Activated T-cell treated with anti-CD3 and anti-CD28 coated beads, Interleukin-2, amount 50 U/mL, for 48 hours (primary cell): ENCODE results near the gene TAOK1.
"Not testable (repeated sequence)": the region's sequence is repeated elsewhere in the genome, so short reads cannot be mapped to it uniquely, and the experiment has no call there.

Source experiments
- DNase-seq, 2 experiments: peaks; one replicate each; pipeline ENCODE4 v3.0.0-alpha.2; 2020

TAOK1 gene

DNA sequence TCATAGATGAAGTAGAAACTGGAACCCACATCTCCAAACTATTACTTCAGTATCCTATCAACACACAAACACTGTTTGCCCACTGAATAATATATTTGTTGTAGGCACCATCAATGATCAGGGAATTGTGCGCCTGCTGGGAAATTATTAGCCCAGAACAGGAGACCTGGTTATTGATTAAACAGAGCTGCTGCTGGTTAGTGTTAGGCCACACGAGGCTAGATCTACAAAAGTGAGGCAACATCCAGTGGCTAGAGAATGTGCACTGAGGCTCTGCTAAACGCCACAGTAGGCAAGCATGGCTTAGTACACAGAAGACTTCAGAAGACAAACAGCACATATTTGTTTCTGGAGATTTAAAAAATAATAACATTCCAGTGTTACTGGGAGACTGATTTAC, 165.7 kb downstream of the TAOK1 start:
- no peak for DNase-seq

- DNase-seq = no peak
Observed at GRCh38 chr17:29557085-29557738, 167.0 kb downstream of the TAOK1 start.

GRCh38 chr17:29557739-29558116, 167.6 kb downstream of the TAOK1 start:
- no peak for DNase-seq

GRCh38 chr17:29558139-29558538, 168.0 kb downstream of the TAOK1 start:
- DNase-seq = not testable (repeated sequence)

DNA sequence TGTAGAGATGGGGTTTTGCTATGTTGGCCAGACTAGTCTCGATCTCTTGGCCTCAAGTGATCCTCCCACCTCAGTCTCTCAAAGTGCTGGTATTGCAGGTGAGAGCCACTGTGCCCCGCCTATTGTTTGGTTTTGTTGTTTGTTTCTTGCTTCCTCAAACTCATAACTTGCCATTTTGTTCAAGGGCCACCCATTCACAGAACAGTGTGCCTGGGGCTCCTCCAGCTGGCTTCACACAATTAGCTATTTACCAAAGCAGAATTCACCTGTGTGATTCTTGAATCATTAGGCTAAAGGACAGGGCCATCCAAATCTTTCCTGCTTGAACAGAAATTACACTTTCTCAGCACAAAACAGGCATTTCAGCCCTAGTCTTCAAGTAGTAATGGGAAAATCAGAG, 169.5 kb downstream of the TAOK1 start:
- DNase-seq = no peak

DNA sequence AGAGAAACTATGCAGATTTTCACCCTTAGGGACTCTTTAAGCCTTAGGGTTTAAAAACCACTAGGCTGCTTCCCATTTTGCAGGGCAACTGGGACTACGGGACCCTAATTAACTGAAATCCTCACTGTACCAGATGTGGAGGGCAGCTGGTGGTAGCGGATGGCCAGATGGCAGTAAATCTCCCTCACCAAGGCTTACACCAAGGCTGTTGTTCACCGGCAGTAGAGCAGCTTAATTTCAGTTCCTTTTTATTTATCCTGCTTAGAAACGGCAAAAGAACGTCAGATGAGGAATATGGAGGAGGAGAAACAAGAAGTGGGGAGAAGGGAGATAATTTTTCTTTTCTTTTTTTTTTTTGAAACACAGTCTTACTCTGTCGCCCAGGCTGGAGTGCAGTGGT, 170.2 kb downstream of the TAOK1 start:
- DNase-seq = no peak

DNA sequence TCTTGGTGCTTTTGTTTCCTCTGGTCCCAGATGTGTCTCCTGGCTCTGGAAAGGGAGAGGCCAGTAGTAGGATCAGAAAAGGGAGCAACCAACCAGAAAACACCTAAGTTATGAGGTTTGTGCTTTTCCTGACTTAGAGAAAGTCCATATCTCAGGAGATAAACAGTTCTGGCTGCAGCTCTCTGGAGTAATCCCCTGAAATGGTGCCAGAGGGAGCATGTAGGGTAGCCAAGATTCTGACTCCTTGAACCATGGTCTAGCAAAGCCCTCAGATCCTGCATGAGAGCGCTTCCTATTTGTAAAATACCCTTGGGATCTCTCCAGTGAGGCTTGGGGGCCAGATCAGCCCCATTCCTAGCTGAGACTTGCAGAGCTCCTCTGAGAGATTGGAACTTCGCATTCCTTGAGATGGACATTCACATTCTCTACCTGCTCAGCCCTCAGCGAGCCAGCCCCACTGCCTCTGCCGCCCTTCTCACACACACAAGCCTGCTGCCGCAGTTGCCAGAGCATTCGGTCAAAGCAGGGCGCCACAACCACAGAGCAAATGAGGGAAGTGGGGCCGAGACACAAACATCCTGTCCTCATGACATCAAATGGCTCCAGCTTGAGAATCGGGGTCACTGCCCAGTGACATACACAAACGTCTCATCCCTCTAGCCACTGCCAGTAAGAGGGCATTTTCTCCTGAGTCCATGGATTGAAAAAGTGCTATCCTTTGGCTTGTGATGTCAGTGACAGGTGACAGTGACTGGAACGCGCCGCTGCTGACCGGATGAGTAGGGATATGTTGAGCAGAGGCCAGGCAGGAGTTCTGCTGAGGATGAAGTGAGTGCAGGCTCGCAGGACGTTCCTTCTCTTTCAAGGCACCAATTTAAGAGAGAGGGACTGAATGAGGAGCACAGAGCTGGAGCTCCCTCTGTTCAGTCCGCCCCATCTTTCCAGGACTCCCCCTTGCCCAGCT, 171.7 kb downstream of the TAOK1 start:
- no peak for DNase-seq

DNA sequence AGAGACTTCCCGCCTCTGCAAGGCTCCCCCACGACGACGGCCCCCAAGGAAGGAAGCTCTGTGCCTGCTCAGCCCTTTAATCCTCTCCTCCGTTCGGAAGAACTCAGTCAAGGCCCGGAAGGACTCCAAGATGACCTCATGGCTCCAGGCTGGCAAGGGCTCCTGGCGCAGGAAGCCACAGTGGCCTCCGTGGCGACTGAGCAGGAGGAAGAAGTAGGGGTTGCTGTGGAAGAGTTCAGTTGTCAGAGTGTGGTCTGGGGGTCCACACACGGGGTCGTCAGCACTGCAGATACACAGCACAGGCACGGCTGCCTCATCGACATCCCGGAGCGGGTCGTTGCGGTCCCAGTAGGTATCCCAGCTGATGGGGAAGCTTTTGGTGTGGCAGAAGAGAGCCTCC, 172.5 kb downstream of the TAOK1 start:
- DNase-seq = no peak

DNA sequence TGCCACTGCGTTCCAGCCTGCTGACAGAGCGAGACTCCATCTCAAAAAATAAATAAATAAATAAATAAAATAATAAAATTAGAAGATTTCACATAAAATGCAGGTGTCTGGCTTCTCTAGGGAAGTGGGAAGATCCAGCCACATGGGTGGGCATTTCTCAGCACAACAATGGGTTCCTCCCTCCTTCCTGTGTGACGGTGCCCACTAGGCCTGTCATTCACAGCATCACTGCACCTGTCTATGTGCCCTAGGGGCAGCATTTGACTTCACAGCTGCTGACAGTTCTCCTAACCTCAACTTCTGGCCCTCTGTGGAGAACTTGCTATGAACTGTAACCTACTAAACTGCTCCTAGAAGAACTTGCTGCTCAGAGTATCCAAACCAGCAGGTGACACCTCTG, 173.7 kb downstream of the TAOK1 start:
- DNase-seq = no peak

DNA sequence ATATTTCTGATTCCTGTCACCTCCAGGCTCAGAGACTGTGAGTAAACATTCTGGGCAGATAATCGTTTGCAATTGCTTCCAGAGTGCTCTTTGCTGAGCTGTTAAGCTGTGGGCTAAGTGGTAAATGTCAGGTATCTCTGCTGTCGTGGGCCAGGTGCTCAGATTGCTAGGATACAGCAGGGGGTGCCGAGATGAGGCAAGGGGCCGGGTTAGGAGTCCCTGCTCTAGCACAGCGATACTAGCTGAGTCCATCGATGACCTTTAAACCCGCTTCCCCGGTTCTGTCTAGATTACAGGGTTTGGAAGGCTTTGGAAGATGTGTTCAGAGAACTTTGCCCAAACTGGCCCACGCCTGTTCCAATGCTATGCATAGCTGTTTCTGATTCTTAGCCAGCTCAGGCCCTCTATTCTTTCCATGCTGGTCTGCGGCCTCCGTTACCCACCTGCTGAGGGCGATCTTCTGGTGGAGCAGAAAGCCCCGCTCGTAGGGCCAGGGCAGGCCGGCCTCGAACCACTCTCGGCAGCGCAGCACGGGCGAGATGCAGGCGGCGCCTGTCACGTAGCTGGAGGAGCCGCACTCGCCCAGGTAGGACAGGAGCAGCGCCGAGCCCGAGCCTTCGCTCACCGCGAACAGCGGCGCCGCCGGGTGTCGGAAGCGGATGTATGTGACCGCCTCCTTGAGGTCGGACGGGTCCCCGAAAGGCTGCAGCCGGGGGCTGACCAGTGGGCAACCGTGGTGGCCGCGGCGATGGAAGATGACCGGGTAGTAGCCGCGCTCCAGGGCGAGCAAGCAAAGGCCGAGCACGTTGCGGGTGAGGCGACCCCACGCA, 175.7 kb downstream of the TAOK1 start:
- peak; percentile 71 to 77 for DNase-seq

DNA sequence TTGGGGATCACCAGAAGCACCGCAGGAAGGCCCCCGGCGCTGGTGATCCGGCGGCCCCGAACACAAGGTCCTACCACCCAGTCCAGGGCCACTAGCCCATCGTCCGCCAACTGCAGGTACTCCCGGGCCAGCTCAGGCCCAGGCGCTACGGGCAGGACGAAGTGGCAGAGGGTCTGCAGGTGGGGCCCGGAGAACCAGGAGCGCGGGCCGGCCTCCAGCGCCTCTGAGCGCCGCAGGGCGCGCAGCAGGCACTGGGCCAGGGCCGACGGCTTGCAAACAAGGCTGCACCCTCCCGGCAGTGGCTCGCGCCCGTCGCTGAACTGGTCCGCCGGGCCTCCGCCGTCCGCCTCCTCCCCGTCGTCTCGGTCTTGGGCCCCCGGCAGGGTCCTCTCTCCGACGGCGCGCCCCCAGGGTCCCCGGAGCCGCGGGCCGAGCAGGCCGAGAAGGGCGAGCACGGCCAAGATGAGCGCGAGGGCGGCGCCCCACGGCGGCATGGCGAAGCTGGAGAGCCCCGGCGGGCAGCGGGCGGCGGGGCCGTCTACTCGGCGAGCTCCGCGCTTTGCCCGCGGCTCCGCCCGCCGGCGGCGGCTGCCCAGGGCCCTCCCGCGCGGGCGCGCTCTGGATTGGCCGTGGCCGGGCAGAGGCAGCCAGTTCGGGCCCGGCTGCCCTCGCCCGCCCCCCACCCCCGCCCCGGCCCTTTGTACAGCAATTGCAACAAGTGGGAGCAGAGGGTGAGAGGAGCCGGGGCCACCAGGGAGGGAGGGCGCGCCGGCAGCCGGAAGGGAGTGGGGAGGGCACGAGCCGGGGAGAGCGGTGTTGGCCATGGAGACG, 176.5 kb downstream of the TAOK1 start, which contains the start of gene ABHD15:
Gene ABHD15 (minus strand): TSS at position 565 of the 831 bp plus-strand sequence. CDS start 71 bp downstream, at position 494.
- DNase-seq = peak; percentile 78 to 82

GRCh38 chr17:29567304-29567553, 177.1 kb downstream of the TAOK1 start:
- no peak for DNase-seq

- DNase-seq = peak; percentile 87 to 88
Observed at GRCh38 chr17:29567554-29568330, 177.6 kb downstream of the TAOK1 start.

DNA sequence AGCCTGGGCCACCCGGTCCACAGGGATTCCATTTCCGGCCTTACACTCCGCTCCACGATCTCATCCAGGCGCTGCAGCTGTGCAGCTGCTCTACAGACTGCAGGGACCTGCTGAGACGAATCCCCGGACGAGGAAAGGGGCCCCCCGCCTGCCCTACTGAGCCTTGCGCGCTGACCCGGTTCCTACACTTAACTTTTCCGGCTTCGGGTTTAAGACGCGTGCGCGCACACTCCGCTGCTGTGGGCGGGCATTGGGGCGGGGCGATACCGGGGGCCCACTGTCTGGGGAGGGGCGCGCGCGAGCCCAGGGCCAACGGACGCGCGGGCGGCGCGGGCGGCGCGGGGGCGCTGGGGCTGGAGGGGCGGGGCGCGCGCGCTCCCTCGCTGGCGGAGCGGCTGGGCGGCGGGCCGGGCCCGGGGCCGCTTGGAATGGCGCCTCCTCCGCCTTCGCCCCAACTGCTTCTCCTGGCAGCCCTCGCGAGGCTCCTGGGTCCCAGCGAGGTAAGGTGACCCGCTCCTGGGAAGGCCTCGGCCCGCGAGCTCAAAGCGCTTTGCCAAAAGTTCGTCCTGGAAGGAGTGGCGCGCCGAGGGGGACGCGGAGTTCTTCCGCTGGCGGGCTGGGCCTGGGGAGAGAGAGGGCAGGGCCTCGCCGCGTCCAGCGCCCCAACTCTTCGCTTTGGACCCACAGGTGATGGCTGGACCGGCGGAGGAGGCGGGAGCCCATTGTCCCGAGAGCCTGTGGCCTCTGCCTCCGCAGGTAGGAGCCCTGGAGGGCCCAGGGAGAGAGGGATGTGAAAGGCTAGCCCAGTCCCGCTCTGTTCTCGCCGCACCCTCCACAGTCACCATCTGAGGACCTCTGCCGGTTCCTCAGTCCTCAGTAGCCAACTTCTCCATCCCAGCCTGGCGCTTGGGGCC, 178.4 kb downstream of the TAOK1 start, which contains the start of gene TP53I13:
Gene TP53I13 (plus strand): TSS at position 371 of the 914 bp plus-strand sequence. CDS start 58 bp downstream, at position 429.
- peak; percentile 89 to 90 for DNase-seq

- no peak for DNase-seq
Observed at GRCh38 chr17:29569245-29569950, 179.2 kb downstream of the TAOK1 start.

- no peak for DNase-seq
Observed at GRCh38 chr17:29570521-29570920, 180.4 kb downstream of the TAOK1 start.

GRCh38 chr17:29571486-29571882, 181.3 kb downstream of the TAOK1 start:
- no peak for DNase-seq

DNA sequence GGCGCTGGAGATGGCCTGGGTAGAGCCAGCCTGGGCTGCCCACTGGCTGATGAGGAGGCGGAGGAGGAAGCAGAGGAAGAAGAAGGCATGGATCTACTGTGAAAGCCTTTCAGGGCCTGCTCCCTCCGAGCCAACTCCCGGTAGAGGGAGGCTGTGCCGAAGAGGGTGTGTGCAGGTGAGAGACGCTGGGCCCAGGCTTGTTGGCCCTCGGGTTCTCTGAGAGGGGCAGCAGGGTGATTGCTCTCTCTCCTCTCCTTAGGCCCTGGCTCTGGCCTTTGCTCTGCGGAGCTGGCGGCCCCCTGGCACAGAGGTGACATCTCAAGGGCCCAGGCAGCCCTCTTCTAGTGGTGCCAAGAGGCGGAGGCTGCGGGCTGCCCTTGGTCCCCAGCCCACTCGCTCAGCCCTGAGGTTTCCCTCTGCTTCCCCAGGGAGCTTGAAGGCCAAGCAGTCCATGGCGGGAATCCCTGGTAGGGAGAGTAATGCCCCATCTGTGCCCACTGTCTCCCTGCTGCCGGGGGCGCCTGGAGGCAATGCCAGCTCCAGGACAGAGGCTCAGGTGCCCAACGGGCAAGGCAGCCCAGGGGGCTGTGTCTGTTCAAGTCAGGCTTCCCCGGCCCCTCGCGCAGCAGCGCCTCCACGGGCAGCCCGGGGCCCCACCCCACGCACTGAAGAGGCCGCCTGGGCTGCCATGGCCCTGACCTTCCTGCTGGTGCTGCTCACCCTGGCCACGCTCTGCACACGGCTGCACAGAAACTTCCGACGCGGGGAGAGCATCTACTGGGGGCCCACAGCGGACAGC, 181.9 kb downstream of the TAOK1 start:
- DNase-seq = peak in 1 of 2 experiments; percentile 30
